ENCODE data around the gene CLEC18B.

DNA sequence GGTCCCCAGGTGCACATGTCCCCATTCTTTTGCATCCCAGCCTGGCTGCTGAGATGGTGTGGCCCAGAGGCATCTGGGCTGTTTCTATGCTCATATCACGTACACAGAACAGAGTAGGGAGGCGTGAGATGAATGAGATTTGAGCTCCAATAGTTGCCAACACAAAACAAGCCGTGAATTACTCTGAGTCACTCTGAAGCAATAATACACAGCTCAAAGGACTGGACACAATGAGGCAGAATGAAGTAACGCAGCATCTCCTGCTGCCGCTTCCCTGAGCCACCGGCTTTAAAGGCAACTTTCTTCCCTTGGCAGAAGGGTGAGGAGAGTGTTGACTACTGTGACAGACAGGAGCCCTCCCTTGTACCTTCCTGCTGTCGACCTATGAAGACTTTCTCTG, 33.9 kb upstream of the CLEC18B start:
- TF ChIP-seq, protein P1, sequence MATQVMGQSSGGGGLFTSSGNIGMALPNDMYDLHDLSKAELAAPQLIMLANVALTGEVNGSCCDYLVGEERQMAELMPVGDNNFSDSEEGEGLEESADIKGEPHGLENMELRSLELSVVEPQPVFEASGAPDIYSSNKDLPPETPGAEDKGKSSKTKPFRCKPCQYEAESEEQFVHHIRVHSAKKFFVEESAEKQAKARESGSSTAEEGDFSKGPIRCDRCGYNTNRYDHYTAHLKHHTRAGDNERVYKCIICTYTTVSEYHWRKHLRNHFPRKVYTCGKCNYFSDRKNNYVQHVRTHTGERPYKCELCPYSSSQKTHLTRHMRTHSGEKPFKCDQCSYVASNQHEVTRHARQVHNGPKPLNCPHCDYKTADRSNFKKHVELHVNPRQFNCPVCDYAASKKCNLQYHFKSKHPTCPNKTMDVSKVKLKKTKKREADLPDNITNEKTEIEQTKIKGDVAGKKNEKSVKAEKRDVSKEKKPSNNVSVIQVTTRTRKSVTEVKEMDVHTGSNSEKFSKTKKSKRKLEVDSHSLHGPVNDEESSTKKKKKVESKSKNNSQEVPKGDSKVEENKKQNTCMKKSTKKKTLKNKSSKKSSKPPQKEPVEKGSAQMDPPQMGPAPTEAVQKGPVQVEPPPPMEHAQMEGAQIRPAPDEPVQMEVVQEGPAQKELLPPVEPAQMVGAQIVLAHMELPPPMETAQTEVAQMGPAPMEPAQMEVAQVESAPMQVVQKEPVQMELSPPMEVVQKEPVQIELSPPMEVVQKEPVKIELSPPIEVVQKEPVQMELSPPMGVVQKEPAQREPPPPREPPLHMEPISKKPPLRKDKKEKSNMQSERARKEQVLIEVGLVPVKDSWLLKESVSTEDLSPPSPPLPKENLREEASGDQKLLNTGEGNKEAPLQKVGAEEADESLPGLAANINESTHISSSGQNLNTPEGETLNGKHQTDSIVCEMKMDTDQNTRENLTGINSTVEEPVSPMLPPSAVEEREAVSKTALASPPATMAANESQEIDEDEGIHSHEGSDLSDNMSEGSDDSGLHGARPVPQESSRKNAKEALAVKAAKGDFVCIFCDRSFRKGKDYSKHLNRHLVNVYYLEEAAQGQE (IDR thresholded peaks at IDR 0.05; ENCODE audit: insufficient replicate concordance, low read depth): no peak
- TF ChIP-seq, protein P2, sequence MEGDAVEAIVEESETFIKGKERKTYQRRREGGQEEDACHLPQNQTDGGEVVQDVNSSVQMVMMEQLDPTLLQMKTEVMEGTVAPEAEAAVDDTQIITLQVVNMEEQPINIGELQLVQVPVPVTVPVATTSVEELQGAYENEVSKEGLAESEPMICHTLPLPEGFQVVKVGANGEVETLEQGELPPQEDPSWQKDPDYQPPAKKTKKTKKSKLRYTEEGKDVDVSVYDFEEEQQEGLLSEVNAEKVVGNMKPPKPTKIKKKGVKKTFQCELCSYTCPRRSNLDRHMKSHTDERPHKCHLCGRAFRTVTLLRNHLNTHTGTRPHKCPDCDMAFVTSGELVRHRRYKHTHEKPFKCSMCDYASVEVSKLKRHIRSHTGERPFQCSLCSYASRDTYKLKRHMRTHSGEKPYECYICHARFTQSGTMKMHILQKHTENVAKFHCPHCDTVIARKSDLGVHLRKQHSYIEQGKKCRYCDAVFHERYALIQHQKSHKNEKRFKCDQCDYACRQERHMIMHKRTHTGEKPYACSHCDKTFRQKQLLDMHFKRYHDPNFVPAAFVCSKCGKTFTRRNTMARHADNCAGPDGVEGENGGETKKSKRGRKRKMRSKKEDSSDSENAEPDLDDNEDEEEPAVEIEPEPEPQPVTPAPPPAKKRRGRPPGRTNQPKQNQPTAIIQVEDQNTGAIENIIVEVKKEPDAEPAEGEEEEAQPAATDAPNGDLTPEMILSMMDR (IDR thresholded peaks at IDR 0.05; ENCODE audit: insufficient read depth, low read length): no peak
- TF ChIP-seq POLR2AphosphoS5 (IDR thresholded peaks at IDR 0.05; ENCODE audit: low read depth) (no peak), GABPA (IDR thresholded peaks at IDR 0.05; ENCODE audit: low read depth) (no peak)

All from HL-60 (cell line).